GM19025 (cell line): ENCODE results near the gene NDUFV1.
"Not testable (repeated sequence)": the region's sequence is repeated elsewhere in the genome, so short reads cannot be mapped to it uniquely, and the experiment has no call there.

ENCODE experiments used
- ATAC-seq: cut with Tn5 transposase; IDR thresholded peaks from one replicate; pipeline ENCODE4 v1.9.1; 2021; ENCODE audit warnings: mild to moderate bottlenecking, low read depth, moderate library complexity; ENCODE audit not compliant: unreplicated experiment

The NDUFV1 gene

DNA sequence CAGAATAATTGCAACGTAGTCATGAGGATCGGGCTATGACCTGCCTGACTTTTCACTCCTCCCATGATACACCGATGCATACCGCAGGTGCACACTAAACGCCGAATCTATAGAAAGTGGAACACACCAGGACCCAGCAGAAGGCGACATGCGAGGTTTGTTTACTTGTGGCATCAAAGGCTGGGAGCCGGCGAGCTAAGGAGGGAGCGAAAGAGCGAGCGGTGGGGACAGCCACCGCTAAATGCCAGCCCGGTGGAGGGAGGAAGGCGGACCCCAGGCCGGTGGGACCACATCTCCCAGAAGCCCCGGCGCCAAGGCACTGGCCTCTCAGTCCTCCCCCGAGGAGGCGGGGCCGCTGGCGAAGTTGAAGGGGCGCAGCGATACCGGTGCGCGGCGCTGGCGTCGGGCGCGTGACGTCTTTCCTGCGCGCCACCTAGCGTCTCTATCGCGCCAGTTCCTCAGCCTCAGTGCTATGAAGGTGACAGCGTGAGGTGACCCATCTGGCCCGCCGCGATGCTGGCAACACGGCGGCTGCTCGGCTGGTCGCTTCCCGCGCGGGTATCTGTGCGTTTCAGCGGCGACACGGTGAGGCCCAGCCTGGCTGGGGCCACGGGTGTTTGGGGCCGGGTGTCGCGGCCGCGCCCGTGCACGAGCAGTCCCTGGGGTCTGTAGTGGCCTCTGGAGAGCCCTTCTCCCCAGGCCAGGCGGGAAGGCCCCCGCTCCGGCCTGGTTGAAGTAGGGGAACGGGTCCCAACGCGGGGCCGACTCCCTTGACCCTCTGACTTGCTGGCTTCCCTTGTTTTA is at the start of gene NDUFV1:
Gene NDUFV1 (plus strand): TSS at position 445 of the 804 bp plus-strand sequence. CDS start 69 bp downstream, at position 514.
- ATAC-seq: peak; percentile 93

- no peak for ATAC-seq
Measured at GRCh38 chr11:67558084-67558772, 48.5 kb upstream of the NDUFV1 start.

DNA sequence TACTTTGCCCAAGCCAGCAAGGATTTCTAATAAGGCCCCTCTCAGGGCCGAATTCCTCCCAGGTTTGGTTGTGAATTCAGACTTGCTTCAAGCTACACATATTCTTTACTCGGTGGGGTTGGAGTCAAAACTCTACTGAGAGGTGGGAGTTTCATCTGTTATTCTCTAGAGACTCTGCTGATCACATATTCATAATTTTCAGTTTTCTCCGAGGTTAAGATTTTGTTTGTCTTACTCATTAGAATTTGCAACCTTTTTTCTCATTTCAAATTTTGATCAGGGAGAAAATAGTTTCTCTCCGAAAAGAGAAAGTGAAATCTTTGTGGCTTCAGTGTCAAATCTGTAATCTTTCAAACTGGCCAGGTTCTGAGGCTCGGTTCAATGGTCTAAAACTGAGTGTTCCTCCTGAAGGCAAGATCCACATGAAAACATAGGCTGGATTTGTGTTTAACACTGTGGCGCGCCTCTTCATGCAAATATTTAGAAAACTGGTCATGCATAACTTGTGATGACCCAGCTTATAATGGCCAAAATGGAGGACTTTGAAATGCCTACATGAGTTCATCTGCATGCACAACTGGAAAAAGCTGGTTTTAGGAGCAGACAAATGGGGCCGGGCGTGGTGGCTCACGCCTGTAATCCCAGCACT is 44.6 kb upstream of the NDUFV1 start:
- ATAC-seq: peak; percentile 40

- no peak for ATAC-seq
Measured at GRCh38 chr11:67562963-67563704, 43.6 kb upstream of the NDUFV1 start.

- not testable (repeated sequence) for ATAC-seq
Measured at GRCh38 chr11:67563705-67564114, 43.0 kb upstream of the NDUFV1 start.

DNA sequence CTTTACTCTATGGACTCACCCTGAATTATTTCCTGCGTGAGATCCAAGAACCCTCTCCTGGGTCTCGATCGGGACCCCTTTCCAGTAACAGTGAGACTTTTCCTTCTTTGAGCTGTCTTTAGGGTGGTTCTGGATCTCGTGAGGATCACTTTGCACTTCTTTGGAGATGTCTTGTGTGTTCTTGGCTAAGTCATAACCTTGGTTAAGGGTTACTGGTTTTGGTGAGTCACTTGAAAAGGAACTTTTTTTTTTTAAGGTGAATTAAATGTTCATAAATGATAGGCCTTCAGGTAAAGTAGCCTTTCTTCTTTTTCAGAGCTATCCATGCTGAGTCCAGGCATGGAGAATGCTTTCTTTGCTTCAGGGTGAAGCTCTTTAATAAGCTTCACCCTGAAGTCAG is 42.5 kb upstream of the NDUFV1 start:
- ATAC-seq: no peak

- ATAC-seq: no peak
Measured at GRCh38 chr11:67571443-67571842, 35.3 kb upstream of the NDUFV1 start.

- no peak for ATAC-seq
Measured at GRCh38 chr11:67572305-67572704, 34.4 kb upstream of the NDUFV1 start.

DNA sequence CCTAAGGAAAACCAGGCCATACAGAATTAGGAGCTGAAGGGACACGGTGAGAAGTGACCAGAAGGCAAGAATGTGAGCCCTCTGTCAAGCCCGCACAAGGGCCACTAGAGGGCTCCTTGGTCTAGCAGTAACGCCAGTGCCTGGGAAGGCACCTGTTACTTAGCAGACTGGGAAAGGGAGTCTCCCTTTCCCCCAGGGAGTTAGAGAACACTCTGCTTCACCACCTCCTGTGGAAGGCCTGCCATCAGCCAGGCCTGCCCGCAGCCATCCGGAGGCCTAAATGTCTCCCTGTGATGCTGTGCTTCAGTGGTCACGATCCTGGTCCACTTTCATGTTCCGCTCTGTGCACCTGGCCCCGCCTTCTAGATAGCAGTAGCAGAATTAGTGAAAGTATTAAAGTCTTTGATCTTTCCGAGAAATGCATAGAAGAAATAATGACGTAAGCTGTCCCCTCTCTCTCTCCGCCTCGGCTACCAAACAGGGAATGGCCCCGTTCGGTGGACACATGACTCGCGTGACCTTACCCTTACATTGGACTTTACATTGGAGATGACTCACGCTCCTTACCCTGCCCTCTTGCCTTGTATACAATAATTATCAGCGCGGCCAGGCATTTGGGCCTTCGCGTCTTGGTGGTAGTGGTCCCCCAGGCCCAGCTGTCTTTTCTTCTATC is 33.9 kb upstream of the NDUFV1 start:
- no peak for ATAC-seq

GRCh38 chr11:67574938-67575337 is 31.8 kb upstream of the NDUFV1 start:
- no peak for ATAC-seq

DNA sequence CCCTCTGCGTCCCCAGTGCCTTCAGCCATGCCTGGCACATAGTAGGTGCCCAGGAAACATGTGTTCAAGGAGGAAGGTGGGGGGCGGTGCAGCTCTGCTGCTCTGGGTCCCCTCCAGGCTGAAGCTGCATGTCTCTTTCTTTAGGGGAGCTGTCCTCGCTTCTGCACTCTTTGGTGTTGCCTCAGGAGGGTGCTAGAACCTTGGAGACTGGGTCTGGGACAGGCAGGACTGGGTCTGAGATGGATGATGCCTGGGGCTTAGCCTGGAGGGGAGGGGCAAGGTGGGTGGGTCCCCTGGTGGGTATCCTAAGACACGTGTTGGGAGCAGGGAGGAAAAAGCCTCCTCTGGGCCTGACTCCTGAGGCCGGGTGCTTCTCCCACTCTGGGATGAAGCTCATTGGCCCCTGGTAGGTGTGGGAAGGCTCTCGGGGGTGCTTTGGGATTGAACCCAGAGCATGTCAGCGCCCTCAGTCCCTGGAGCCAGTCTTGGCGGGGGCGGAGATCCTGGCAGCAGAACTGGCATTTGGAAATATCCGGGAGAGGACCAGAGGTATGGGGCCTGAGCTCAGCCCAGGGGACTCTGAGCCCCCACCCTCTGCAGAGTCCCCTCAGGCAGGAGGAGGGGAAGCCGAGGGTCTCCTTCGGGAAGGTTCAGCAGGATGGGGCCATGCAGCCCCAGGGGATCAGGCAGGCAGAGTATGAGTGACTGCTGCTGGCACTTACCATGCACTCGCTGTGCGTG is 29.8 kb upstream of the NDUFV1 start:
- ATAC-seq: no peak

GRCh38 chr11:67577951-67578350 is 28.8 kb upstream of the NDUFV1 start:
- ATAC-seq: no peak

- no peak for ATAC-seq
Measured at GRCh38 chr11:67581469-67581868, 25.3 kb upstream of the NDUFV1 start.

- no peak for ATAC-seq
Measured at GRCh38 chr11:67582011-67582410, 24.7 kb upstream of the NDUFV1 start.

- peak; percentile 53 for ATAC-seq
Measured at GRCh38 chr11:67583247-67584204, 23.2 kb upstream of the NDUFV1 start, which contains the start of gene GSTP1. GSTP1 (plus strand) TSS chr11:67583812; CDS start chr11:67583844, 32 bp downstream.

DNA sequence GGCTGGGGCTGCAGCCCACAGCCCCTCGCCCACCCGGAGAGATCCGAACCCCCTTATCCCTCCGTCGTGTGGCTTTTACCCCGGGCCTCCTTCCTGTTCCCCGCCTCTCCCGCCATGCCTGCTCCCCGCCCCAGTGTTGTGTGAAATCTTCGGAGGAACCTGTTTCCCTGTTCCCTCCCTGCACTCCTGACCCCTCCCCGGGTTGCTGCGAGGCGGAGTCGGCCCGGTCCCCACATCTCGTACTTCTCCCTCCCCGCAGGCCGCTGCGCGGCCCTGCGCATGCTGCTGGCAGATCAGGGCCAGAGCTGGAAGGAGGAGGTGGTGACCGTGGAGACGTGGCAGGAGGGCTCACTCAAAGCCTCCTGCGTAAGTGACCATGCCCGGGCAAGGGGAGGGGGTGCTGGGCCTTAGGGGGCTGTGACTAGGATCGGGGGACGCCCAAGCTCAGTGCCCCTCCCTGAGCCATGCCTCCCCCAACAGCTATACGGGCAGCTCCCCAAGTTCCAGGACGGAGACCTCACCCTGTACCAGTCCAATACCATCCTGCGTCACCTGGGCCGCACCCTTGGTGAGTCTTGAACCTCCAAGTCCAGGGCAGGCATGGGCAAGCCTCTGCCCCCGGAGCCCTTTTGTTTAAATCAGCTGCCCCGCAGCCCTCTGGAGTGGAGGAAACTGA is 22.4 kb upstream of the NDUFV1 start:
- no peak for ATAC-seq
